ENCODE measurements around the gene PHKG1. TPM values are rescaled to one million over a fixed set of nuclear protein-coding genes. Genes with fewer than 3 reads are reported as not detected.
"Not testable (repeated sequence)": the region's sequence is repeated elsewhere in the genome, so short reads cannot be mapped to it uniquely, and the experiment has no call there.

PHKG1 gene
- total and polyA plus RNA-seq, 2 of the 4 experiments (the other 2 are of a cell fraction) = 0.62 to 0.72 TPM

- peak; percentile 89 for DNase-seq
- intact Hi-C loops (cut with micrococcal nuclease) = no loop called here
- in situ Hi-C loops (cut with MboI; ENCODE audit: low sequenced_read_pairs) = loop anchor here (25.0 kb wide), 2 partner anchors 810 to 1335 kb away; partner anchors contain the start of gene SEC61G
Measured at GRCh38 chr7:56097700-56098099, 4.9 kb upstream of the PHKG1 start.

GRCh38 chr7:56092388-56092787 lies 364 bp downstream of the PHKG1 start:
- H3K18ac ChIP-seq (ENCODE audit: low read depth, low read length); H2AK9ac ChIP-seq (replicated peaks; ENCODE audit: low read depth, low read length, poor library complexity); H2BK120ac ChIP-seq (ENCODE audit: low read depth, low read length); dilution Hi-C loops (cut with HindIII; ENCODE audit: low sequenced_read_pairs, unreplicated experiment); BruUV-seq (replicated peaks); H3K9me3 ChIP-seq (ENCODE audit: control insufficient read depth, insufficient read depth, low read length); POLR2A ChIA-PET (ENCODE audit: unreplicated experiment); H2BK20ac ChIP-seq (ENCODE audit: low read depth, low read length); H3K36me3 ChIP-seq (ENCODE audit: control insufficient read depth, insufficient read depth, low read length); H3K4ac ChIP-seq (ENCODE audit: low read depth, low read length); H2BK5ac ChIP-seq (ENCODE audit: low read depth, low read length, poor library complexity, severe bottlenecking); H3K79me1 ChIP-seq (ENCODE audit: low read depth in 1 of 2, low read length in 2 of 2); H2AK5ac ChIP-seq (ENCODE audit: low read depth, low read length); H4K8ac ChIP-seq (ENCODE audit: low read depth in 2 of 2, low read length in 2 of 2); H3K9me1 ChIP-seq (ENCODE audit: insufficient read depth, low read length); DNase-seq; H3K4me3 ChIP-seq (ENCODE audit: insufficient read depth, low read depth, low read length); intact Hi-C loops (cut with micrococcal nuclease); H3K27ac ChIP-seq (ENCODE audit: insufficient read depth, low read length); H3K9ac ChIP-seq (ENCODE audit: low read depth, low read length); H3K4me1 ChIP-seq (ENCODE audit: control insufficient read depth, insufficient read depth, low read length); H4K91ac ChIP-seq (ENCODE audit: insufficient read depth, low read depth, low read length); H3K27me3 ChIP-seq (ENCODE audit: control insufficient read depth, insufficient read depth, low read length); H3K14ac ChIP-seq (replicated peaks; ENCODE audit: low read depth, low read length); H2BK15ac ChIP-seq (ENCODE audit: low read depth, low read length); H3K23ac ChIP-seq (ENCODE audit: low read depth, low read length); H3K56ac ChIP-seq (ENCODE audit: extremely low read depth, insufficient read depth, low read length); H4K5ac ChIP-seq (ENCODE audit: low read depth, low read length); H4K20me1 ChIP-seq (ENCODE audit: insufficient read depth, low read length): not testable (repeated sequence)
- in situ Hi-C loops (cut with MboI; ENCODE audit: low sequenced_read_pairs) = loop anchor here (25.0 kb wide), 2 partner anchors 805 to 1330 kb away; partner anchors contain the start of gene SEC61G
- H2AFZ ChIP-seq (replicated peaks; ENCODE audit: low read length, poor library complexity) = peak overlapping the region; percentile 70
- no CpG with 5 or more reads among the region's 6 CpGs for WGBS, 2 experiments (ENCODE audit: extremely low coverage in 2 of 2, insufficient read length in 1 of 2)
- peak; percentile 8; the same call in 1 of the 2 replicates for ATAC-seq (ENCODE audit: low read depth)
- peak overlapping the region; percentile 29 for H3K4me2 ChIP-seq (ENCODE audit: low read depth, low read length)
- CTCF ChIA-PET = interaction anchor here (1.0 to 2.1 kb wide), 3 partner anchors 8 to 14 kb away, joined by 3 to 6 read pairs (median 4); partner anchors contain the start of gene CHCHD2

More at GRCh38 chr7:56097700-56098099, 4.9 kb upstream of the PHKG1 start:
- H3K4me2 ChIP-seq (ENCODE audit: low read depth, low read length) = peak overlapping the region; percentile 59
- no TSS peak for BruUV-seq (replicated peaks)
- H3K9me3 ChIP-seq (ENCODE audit: control insufficient read depth, insufficient read depth, low read length) = no peaks in the 10 kb centered on the region
- dilution Hi-C loops (cut with HindIII; ENCODE audit: low sequenced_read_pairs, unreplicated experiment) = no loop called here
- H3K9me1 ChIP-seq (ENCODE audit: insufficient read depth, low read length) = no peaks in the 10 kb centered on the region
- H2AFZ ChIP-seq (replicated peaks; ENCODE audit: low read length, poor library complexity) = no peak overlapping the region
- no peak overlapping the region for H2BK20ac ChIP-seq (ENCODE audit: low read depth, low read length)
- no peak overlapping the region for H2AK9ac ChIP-seq (replicated peaks; ENCODE audit: low read depth, low read length, poor library complexity)
- H3K79me1 ChIP-seq (ENCODE audit: low read depth in 1 of 2, low read length in 2 of 2) = peaks cover 0 to 4% of the 10 kb centered on the region in 2 experiments; a peak in 1 of 4 replicates
- no peaks in the 10 kb centered on the region for H3K27me3 ChIP-seq (ENCODE audit: control insufficient read depth, insufficient read depth, low read length)
- ChIA-PET POLR2A (ENCODE audit: unreplicated experiment) (no interaction called here), CTCF (interaction anchor here (1.0 kb wide), 1 partner anchor 18 kb away, joined by 4 read pairs; no protein-coding TSS in a partner anchor)
- H3K9ac ChIP-seq (ENCODE audit: low read depth, low read length) = no peak overlapping the region
- H3K56ac ChIP-seq (ENCODE audit: extremely low read depth, insufficient read depth, low read length) = no peak overlapping the region
- peak; percentile 42 for ATAC-seq (ENCODE audit: low read depth)
- H4K5ac ChIP-seq (ENCODE audit: low read depth, low read length) = no peak overlapping the region
- peaks cover 5% of the 10 kb centered on the region; the same call in 1 of the 2 replicates for H4K20me1 ChIP-seq (ENCODE audit: insufficient read depth, low read length)
- no peak overlapping the region for H3K23ac ChIP-seq (ENCODE audit: low read depth, low read length)
- H2BK15ac ChIP-seq (ENCODE audit: low read depth, low read length) = no peak overlapping the region
- 43% methylated on average over 1 of the region's 5 CpGs; no CpG with 5 or more reads in 1 of the 2 experiments for WGBS, 2 experiments (ENCODE audit: extremely low coverage in 2 of 2, insufficient read length in 1 of 2)
- H3K4ac ChIP-seq (ENCODE audit: low read depth, low read length) = no peak overlapping the region
- no peak overlapping the region for H2BK5ac ChIP-seq (ENCODE audit: low read depth, low read length, poor library complexity, severe bottlenecking)
- no peak overlapping the region for H3K27ac ChIP-seq (ENCODE audit: insufficient read depth, low read length)
- peaks cover 22% of the 10 kb centered on the region for H3K36me3 ChIP-seq (ENCODE audit: control insufficient read depth, insufficient read depth, low read length)
- H4K8ac ChIP-seq (ENCODE audit: low read depth in 2 of 2, low read length in 2 of 2) = no peak overlapping the region
- H3K4me1 ChIP-seq (ENCODE audit: control insufficient read depth, insufficient read depth, low read length) = peaks cover 8% of the 10 kb centered on the region
- H3K4me3 ChIP-seq (ENCODE audit: insufficient read depth, low read depth, low read length) = no peak overlapping the region
- H4K91ac ChIP-seq (ENCODE audit: insufficient read depth, low read depth, low read length) = no peak overlapping the region
- TF ChIP-seq MAFK (IDR thresholded peaks at IDR 0.05; ENCODE audit: low read depth, low read length) (no peak), CHD1 (IDR thresholded peaks at IDR 0.05; ENCODE audit: low read depth, low read length) (no peak), FOS (IDR thresholded peaks at IDR 0.05; ENCODE audit: low read depth, low read length) (peak; percentile 37; the same call in 1 of the 2 replicates)
- no peak overlapping the region for H3K14ac ChIP-seq (replicated peaks; ENCODE audit: low read depth, low read length)
- H2AK5ac ChIP-seq (ENCODE audit: low read depth, low read length) = no peak overlapping the region
- H3K18ac ChIP-seq (ENCODE audit: low read depth, low read length) = no peak overlapping the region
- H2BK120ac ChIP-seq (ENCODE audit: low read depth, low read length) = no peak overlapping the region
